ENCODE results near the gene ZBTB7C. TPM values are rescaled to one million over a fixed set of nuclear protein-coding genes. Genes with fewer than 3 reads are reported as not detected.

ZBTB7C gene
- total and polyA plus RNA-seq, 8 donors, result 3.0 to 47.8 (median 19.3) TPM

GRCh38 chr18:47992266-47992665 is 416.9 kb downstream of the ZBTB7C start:
- DNase-seq, result no peak
- intact Hi-C loops (cut with DNase I; ENCODE audit: low total_unique reads), result no loop called here
- Histone ChIP-seq H3K4me1 (no peaks in the 10 kb centered on the region), H3K4me3 (no peak overlapping the region), H3K27me3 (peaks cover 0 to 6% (median 0%) of the 10 kb centered on the region in 3 donors), H3K27ac (no peak overlapping the region), H3K9me3 (peaks cover 0 to 8% (median 7%) of the 10 kb centered on the region in 4 donors), H3K36me3 (no peaks in the 10 kb centered on the region)
- WGBS, 5 donors, result 81 to 91% (median 87%) methylated on average over 4 of the region's 4 CpGs
- TF ChIP-seq CTCF (IDR thresholded peaks at IDR 0.05) (no peak), EP300 (IDR thresholded peaks at IDR 0.05) (no peak), POLR2A (IDR thresholded peaks at IDR 0.05) (no peak), POLR2AphosphoS5 (IDR thresholded peaks at IDR 0.05) (no peak)

GRCh38 chr18:47990981-47991380 is 418.2 kb downstream of the ZBTB7C start:
- no peak for DNase-seq
- H3K4me3 ChIP-seq, result no peak overlapping the region
- H3K4me1 ChIP-seq, result no peaks in the 10 kb centered on the region
- H3K27me3 ChIP-seq, result peaks cover 0 to 6% (median 0%) of the 10 kb centered on the region in 3 donors
- TF ChIP-seq POLR2A (IDR thresholded peaks at IDR 0.05) (no peak), POLR2AphosphoS5 (IDR thresholded peaks at IDR 0.05) (no peak), CTCF (IDR thresholded peaks at IDR 0.05) (no peak), EP300 (IDR thresholded peaks at IDR 0.05) (no peak)
- H3K9me3 ChIP-seq, result no peaks in the 10 kb centered on the region
- WGBS, 5 donors, result 72 to 88% (median 80%) methylated on average over 5 of the region's 5 CpGs
- intact Hi-C loops (cut with DNase I; ENCODE audit: low total_unique reads), result no loop called here
- H3K27ac ChIP-seq, result no peak overlapping the region
- no peaks in the 10 kb centered on the region for H3K36me3 ChIP-seq

- 50 to 57% (median 53%) methylated on average over 3 of the region's 3 CpGs for WGBS, 5 donors
- DNase-seq, result no peak
- no peaks in the 10 kb centered on the region for H3K4me1 ChIP-seq
- intact Hi-C loops (cut with DNase I; ENCODE audit: low total_unique reads), result no loop called here
- no peaks in the 10 kb centered on the region for H3K36me3 ChIP-seq
- H3K27ac ChIP-seq, result no peak overlapping the region
- H3K27me3 ChIP-seq, result peaks cover 0 to 6% (median 0%) of the 10 kb centered on the region in 3 donors
- TF ChIP-seq POLR2A (IDR thresholded peaks at IDR 0.05), result no peak
- no peak for TF ChIP-seq EP300 (IDR thresholded peaks at IDR 0.05)
- TF ChIP-seq POLR2AphosphoS5 (IDR thresholded peaks at IDR 0.05), result no peak
- no peak for TF ChIP-seq CTCF (IDR thresholded peaks at IDR 0.05)
- no peaks in the 10 kb centered on the region for H3K9me3 ChIP-seq
- no peak overlapping the region for H3K4me3 ChIP-seq
These were observed 421.8 kb downstream of the ZBTB7C start for GRCh38 chr18:47987388-47987699.

GRCh38 chr18:47986620-47987387 is 422.4 kb downstream of the ZBTB7C start:
- Histone ChIP-seq H3K27me3 (peaks cover 0 to 6% (median 0%) of the 10 kb centered on the region in 3 donors), H3K27ac (no peak overlapping the region), H3K36me3 (no peaks in the 10 kb centered on the region), H3K4me1 (no peaks in the 10 kb centered on the region), H3K4me3 (no peak overlapping the region), H3K9me3 (no peaks in the 10 kb centered on the region)
- WGBS, 5 donors, result 65 to 77% (median 71%) methylated on average over 5 of the region's 5 CpGs
- intact Hi-C loops (cut with DNase I; ENCODE audit: low total_unique reads), result no loop called here
- no peak for TF ChIP-seq POLR2AphosphoS5 (IDR thresholded peaks at IDR 0.05)
- TF ChIP-seq POLR2A (IDR thresholded peaks at IDR 0.05), result no peak
- no peak for TF ChIP-seq EP300 (IDR thresholded peaks at IDR 0.05)
- TF ChIP-seq CTCF (IDR thresholded peaks at IDR 0.05), result no peak
- DNase-seq, result no peak
